NCI-H1105 treated with DMSO at 0.1 percent for 48 hours (cell line): Measurements from ENCODE around the gene MANBA.

Experiments
- DNase-seq: peaks from one replicate; lab custom pipeline; 2025; lab: John Stamatoyannopoulos, UW

MANBA gene

DNA sequence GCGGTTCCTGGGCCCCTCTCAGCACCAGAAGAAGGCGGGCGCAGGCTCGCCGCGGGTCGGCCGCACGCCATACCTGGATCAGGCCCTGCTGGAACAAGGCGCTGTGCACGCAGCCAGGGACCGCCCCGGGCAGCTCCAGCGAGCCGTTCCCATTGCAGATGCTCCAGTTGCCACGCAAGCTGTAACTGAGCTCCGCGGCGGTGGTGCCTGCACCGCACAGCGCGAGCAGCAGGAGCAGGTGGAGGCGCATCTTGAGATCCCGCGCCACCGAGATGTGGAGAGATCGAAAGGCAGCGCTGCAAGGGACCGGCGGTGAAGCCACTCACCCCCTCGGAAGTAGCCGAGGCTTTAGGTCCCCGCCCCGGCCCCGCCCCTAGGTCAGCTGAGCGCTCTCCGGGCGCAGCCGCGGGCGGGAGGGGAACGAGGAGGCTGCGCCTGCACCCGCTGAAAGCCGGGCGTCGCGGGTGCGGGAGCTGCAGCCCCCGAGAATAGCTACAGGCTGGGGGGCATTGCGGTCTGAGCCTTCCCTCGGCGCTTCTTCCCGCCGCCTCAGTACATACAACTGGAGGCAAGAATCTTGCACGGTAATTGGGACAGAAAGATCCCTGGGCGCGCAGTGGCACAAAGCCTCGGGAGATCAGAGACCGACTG is at the start of gene MANBA:
Gene MANBA (minus strand): TSS at position 324 of the 651 bp plus-strand sequence. CDS start 74 bp downstream, at position 250.
- DNase-seq: peak; percentile 55

DNA sequence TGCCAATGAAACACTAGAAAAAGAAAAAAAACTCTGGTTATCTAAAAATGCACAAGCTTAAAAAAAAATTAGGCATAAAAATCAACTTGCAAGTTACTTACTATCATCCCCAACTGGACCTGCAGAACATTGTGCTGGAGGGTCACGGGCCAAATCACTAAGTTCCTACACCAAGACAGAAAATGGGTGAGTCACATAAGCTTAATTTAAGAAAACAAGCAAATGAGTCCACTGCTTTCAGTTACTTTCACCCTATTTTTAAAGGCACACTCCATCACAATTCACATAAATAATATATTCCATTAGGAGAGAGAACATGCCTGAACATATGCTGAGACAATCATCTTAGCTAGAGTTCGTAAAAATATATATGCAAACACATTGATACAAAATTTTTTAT is 48.9 kb upstream of the MANBA start:
- DNase-seq: no peak

DNA sequence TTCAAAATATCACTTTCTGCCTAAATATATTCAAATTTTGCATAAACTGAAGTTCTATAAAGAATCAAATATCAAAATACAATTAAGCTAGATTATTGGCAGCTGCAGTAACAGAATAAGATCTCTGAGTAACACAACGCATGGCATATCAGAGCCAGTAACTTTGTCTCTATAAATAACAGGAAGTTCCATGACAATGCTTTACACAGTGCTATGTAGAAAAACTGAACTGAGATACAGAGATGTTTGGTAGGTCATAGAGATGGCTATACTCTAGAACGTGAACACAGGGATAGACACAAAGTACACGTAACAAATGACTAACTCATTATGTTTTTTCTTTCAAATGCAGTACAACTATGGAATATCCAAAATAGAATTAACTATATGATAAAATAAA is 48.4 kb upstream of the MANBA start:
- DNase-seq: no peak

DNA sequence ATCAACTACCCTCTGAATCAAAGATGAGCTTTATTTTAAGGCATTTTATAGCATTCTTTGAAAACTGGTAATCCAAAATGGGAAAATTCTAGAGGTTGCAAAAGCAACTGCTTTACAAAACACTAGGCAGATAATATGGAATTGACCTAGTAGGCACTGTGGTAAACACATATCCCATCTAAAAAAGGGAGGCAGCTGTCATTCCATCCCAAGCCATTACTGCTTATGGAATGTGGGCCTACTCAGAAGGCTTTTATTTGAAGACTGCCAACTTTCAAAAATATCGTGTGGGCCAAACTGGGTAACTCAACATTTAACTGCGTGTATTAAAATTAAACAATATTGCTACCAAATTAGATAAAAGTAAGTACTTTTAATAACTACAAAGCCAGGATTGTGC is 47.2 kb upstream of the MANBA start:
- DNase-seq: no peak

DNA sequence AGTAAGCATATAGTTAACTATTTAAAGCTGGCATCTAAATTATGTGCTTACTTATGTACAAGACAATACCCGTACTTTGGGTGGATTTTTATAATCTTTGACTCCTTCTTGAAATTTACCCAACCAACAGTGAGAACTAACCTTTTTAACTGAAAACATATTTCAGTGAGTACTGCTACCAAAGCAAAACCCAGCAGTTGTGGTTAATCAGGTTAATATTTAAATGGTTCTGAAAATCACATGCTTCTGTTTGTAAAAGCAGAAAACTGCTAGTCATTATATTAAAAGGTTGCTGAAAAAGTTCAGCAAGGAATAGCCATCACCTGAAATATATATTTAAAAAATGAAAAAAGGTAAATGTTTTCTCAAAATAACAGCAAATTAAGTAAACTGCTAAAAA is 46.6 kb upstream of the MANBA start:
- DNase-seq: no peak

DNA sequence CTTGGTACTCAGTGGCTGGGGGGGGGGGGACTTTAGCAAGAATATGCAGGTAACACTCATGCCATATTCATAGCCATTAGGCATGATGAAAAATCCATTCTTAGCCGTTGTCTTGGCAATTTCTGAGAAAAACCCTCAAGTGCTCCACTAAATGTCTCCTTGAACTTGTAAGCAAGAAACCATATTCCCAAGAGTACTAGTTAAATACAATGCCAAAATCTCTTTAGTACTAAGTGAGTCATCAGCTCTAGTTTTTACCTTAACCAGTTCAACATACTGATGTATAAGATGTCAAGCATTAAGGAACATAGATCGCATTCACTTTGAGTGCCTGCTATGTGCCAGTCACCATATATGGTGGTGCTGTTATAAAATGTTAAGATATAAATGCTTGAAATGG is 39.0 kb upstream of the MANBA start:
- no peak for DNase-seq

DNA sequence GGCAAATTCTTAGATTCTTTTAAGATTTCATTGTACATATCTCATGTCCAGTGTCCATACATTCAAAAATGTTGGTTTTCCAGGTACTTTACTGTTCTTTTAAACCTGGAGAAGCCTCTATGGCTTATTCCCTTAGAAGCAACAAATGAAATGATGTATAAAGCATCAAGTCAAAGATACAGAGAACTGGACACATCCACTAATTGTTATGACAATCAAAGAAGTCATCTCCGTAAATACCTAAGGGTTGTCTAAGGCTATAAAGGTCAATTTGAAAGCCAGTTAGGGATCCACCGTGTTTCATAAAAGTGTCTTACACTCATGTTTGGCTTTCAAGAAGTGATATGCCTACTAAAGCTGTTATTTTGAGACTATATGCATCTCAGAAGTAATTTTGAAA is 34.2 kb upstream of the MANBA start:
- DNase-seq: no peak

DNA sequence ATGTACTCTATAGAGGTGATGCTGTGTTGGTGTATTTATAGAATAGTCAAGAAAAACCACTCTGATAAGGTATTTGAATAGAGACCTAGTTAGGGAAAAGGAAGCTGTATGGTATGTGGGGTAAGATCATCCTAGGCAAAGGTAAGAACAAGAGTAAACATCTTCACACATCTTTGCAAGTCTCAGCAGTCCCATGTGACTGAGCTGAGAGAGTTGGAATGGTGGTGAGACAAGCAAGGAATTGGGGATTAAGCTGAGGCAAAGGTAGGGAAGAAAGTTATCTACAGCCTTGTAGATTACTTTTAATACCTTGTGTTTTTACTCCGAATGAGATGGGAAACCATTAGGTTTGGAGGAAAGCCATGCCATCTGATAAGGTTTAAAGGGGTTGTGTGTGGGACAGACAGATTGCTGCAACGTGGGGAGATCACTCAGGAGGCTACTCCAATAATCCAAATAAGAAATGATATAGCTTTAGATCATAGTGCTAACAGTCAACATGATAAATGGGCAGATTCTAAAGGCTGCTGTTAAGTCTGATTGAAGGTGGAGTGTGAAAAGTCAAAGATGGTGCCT is 31.7 kb upstream of the MANBA start:
- DNase-seq: no peak

DNA sequence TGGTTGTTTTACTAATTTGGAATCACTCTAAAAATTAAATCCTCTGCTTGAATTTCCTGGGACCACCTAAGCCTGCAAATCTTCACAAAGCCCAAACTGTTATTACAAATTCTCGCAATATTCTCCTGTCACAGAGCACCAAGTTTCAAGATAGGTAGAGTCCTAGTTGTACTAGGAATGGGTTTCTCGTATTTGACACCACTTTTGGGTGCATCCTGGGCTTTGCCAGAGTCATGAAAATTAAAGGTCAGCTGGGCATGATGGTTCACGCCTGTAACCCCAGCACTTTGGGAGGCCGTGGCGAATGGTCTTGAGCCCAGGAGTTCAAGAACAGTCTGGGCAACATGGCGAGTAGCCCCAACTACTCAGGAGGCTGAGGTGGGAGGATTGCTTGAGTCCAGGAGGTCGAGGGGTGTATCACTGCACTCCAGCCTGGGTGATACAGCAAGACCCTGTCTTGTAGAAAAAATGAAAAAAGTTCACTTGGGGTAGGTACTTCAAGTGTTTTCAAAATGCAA is 30.6 kb upstream of the MANBA start:
- no peak for DNase-seq

DNA sequence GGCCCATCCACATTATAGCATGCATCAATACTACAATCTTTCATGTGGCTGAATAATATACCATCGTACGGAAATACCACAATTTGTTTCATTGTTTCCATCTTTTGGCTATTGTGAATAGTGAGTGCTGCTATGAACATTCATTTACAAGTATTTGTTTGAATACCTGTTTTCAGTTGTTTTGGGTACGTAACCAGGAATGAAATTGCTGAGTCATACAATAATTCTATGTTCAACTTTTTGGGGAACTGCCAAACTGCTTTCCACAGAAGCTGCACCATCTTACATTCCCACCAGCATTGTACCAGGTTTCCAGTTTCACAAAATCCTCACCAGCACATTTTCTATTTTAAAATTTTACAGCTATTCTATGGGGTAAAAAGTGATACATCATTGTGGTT is 28.5 kb upstream of the MANBA start:
- no peak for DNase-seq

DNA sequence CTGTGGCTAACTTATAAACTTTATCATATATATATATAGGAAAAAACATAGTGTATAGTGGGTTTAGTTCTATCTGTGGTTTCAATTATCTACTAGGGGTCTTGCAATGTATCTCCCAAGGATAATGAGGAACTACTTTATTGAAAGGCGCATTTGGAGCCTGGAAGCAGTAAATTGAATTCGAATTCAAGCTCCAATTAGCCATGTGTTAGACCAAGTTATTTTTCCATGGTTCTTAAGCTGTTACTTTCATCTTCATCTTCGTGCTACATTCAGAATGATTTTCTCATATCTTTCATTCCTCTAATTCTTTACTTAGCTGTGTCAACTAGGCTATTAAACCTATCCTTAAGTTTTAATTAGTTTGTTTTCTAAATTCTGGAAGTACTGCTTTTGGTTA is 27.2 kb upstream of the MANBA start:
- DNase-seq: no peak

DNA sequence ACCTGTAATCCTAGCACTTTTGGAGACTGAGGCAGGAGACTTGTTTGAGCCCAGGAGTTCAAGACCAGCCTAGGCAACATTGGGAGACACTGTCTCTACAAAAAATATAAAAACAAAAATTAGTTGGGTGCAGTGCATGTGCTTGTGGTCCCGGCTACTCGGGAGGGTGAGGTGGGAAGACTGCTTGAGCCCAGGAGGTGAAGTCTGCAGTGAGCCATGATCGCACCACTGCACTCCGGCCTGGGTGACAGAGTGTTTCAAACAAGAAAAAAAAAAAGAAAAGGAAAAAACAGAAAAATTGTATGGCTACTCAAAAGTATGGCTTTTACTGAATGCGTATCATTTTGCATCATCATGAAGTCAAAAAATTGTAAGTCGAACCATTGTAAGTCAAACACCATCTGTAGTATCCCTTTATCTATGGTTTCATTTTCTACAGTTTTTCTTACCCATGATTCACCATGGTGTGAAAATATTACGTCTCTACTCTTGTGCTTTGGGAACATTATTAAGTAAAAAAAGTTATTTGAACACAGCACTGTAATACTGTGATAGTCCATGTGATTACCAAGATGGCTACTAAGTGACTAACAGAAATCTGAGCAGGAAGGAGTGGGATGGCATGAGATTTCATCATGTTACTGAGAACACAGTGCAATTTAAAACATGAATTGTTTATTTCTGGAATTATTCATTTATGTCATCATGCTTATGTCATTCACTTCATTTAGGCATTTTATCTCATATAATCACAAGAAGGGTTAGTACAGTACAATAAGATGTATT is 26.5 kb upstream of the MANBA start:
- DNase-seq: no peak

DNA sequence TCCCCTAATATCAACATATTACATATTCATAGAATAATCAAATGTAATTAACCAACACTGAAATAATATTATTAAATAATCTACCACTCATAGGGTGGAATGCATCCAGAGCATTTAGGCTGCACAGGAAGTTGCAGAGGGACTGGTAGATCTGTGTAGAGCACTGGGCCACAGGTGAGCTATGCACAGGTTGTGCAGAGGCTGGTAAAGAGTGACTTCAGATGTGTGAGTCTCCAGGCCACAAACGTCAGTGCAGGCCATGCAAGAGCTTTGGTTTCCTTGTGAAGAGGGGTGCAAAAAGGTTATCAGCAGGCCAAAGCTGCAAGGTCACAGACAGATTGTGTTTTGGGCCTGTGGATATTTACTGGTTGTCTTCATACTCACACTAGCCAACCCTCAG is 25.5 kb upstream of the MANBA start:
- DNase-seq: no peak

DNA sequence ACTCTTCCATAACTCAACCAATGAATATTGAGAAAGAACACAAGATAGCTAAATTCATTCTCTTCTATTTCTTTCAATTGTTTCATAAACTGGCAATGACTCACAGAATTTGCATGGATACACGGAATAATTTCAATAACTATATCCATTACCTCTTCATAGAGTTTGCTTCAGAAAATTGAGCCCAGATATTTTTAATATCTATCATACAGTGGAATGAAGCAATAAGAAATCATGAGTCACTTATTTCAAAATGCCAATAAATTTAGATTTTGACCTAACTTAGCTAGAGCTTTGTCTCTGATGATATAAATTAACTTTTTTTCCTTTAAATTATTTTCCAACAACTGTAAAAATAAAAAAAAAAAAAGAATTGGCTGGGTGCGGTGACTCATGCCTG is 22.2 kb upstream of the MANBA start:
- DNase-seq: no peak

DNA sequence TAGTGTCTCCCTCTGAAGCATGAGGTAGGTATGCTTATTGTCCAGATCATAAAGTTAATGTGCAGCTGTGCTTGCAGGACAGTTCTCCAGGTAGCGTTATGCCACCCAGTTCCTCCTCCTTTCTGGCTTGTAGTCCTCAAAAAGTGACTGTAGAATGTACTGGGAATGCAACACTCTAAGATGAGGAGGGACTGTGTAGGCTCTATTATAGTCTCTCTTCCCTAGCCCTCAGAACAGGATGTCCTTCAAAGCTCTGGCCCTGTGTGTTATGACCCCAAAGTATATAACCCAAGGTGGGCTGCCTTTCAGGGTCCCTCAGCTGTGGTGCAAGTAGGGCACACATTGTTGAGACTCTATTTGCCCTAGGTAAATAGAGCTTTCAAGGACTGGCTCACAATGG is 20.8 kb upstream of the MANBA start:
- DNase-seq: no peak

DNA sequence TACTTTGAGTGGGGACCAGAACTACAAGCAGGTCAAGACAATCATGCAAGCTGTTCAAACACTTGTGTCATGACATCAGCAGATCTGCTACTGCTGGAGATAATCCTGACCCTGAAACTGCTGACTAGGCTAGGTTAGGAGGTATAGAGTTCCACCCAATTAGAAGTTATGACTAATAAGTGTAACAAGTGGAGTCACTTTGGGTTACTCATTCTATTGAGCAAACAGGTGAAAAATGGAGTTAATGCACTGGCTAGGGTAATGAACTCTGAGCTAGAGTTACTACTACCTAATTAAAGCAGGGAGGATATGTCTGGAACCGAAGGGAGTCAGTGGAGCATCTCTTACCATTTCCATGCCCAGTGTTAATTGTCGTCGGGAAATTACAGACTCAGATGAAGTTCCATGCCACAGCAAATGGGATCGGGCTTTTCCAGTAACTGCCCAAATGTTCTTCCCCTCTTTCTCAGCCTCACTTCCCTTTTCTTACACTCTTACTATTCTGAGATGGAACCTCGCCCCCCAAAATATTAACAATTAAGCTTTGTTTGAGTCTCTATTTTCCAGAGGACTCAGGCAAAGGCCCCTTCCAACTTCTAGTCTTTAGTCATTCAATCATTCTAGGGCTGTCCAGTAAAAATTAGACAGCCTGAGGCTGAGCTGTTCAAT is 19.8 kb upstream of the MANBA start:
- no peak for DNase-seq

DNA sequence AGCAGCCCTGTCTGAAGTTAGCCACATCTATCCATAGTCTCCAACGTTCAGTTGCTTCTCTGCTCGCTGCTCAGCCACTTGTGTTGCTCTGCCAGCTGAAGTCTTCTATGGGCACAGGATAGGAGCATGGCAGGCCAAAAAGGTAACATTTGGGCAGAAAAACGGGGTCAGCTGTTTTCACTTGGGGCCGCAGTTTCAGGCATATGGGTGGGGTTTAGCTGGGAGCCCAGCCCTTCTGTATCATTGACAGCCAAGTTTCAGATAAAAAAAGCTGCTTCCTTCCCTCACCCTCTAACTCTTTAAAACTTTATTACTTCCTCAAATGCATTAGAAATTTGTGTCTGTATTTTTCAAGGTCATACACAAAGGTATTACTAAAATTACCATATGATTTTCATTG is 18.4 kb upstream of the MANBA start:
- no peak for DNase-seq

DNA sequence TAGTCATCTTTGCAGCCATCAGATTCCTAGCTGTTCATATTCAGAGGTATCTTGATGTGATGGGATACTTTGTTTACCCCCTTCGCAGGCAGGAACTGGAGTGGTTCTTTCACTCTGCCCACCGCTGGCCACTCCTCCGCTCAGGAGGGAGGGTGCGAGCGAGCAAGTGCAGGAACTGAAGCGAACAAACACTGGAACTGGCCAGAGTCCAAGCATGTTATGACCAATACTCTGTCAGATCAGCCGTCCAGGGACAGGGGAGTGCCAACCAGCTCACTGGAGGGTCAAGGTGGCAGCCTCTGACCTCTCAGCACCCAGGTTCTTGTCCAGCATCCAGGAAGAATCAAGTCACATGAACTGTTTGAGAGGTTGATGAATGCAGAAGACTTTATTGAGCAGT is 18.0 kb upstream of the MANBA start:
- no peak for DNase-seq

DNA sequence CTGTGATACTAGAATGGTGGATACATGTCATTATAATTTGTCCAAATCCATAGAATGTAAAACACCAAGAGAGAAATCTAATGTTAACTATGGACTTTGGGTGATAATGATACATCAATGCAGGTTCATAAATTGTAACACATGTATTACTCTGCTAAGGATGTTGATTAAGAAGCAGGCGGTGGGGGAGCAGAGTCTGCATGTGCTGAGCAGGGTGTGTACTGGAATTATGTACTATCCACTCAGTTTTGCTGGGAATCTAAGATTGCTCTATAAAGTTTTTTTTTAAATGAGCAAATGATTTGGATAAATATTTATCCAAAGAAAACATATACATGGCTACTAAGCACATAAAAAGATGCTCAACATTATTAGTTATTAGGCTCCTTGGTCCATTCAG is 15.0 kb upstream of the MANBA start:
- no peak for DNase-seq

DNA sequence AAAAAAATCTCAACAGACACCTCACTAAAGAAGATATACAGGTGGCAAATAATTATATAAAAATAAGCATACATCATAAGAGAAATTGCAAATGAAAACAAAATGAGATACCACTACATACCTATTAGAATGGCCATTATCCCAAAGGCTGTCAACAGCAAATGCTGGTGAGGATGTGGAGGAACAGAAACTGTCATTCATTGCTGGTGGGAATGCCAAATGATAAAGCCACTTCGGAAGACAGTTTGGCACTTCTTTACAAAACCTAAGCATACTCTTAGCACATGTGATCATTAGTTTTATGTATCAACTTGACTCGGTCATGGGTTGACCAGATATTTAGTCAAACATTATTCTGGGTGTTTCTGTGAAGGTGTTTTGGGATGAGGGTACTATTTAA is 13.5 kb upstream of the MANBA start:
- DNase-seq: no peak

DNA sequence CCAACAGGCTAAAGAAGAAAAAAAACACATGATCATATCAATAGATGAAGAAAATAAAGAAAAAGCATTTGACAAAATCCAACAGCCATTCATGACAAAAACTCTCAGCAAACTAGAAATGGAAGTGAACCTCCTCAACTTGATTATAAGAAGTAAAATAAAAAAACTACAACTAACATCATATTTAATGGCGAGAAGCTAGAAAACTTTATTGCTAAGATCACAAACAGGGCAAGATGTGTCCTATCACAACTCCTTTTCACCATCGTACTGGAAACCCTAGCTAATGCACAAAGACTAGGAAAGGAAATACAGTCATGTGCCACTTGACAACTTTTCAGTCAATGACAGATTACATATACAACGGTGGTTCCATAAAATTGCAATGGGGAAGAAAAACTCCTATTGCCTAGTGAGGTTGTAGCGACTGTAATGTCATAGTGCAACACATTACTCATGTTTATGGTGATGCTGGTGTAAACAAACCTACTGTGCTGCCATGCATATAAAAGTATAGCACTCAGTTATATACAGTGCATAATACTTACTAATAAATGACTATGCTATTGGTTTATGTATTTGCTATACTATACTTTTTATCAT is 12.1 kb upstream of the MANBA start:
- no peak for DNase-seq

DNA sequence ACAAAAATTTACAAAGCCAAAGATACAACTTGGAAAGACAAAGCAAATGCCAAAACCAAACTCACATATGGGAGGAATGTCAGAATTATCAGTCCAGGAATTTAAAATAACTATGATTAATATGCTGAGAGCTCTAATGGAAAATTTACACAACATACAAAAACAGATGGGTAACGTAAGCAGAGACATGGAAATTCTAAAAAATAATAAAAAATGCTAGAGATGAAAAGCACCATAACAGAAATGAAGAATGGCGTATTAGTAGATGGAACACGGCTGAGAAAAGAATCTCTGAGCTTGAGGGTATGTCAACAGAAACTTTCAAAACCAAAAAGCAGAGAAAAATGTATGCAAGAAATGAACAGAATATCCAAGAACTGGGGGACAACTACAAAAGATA is 4.1 kb upstream of the MANBA start:
- DNase-seq: no peak
